HCT116 (cell line): ENCODE results near the gene GPR27. TPM values are rescaled to one million over a fixed set of nuclear protein-coding genes. Genes with fewer than 3 reads are reported as not detected.

Experiments used
- ATAC-seq: fragments of 200-7000 bp; cut with Tn5 transposase; 2 replicates; pipeline ENCODE4 v1.9.1; 2020; ENCODE audit warnings: mild to moderate bottlenecking, moderate library complexity
- BruUV-seq: library from RNA; stranded (reverse); fragments of 400-500 nt; replicated peaks from 2 replicates; lab custom pipeline; 2021; lab: Mats Ljungman, UMichigan
- CTCF ChIA-PET: fragments of 300-600 bp; sonication (Branson Sonifier 250); formaldehyde crosslinking; loops from one replicate; lab custom pipeline; 2021; ENCODE audit warnings: antibody characterized with exemption; lab: Charles Lee
- POLR2A ChIA-PET: fragments of 300-600, 350-600 bp; sonication (Branson Sonifier 250); formaldehyde crosslinking; loops from one replicate; lab custom pipeline; 2021; ENCODE audit warnings: antibody characterized with exemption; lab: Charles Lee
- RAD21 ChIA-PET, 2 experiments: fragments of 300-600 bp; sonication (Branson Sonifier 250); formaldehyde crosslinking; loops; one replicate each; lab custom pipeline; 2023; ENCODE audit warnings: low total read pairs in 2 of 2; ENCODE audit not compliant: uncharacterized antibody in 2 of 2, unreplicated experiment in 2 of 2, low non-redundant PET in 1 of 2; lab: Charles Lee
- DNase-seq: peaks from one replicate; pipeline ENCODE4 v3.0.0-alpha.2; 2010; ENCODE audit warnings: low read depth, low spot score
- H2AFZ ChIP-seq: fragments of 200-600 bp; shearing (Covaris generic), sonication (generic); 2 replicates; pipeline ENCODE4 v1.6.1; 2017; ENCODE audit warnings: low read depth, mixed run types, mixed read lengths, antibody characterized with exemption, low read length; ENCODE audit not compliant: poor library complexity, severe bottlenecking
- H3K27ac ChIP-seq: 2 replicates; pipeline ENCODE4 v1.5.1; 2012; ENCODE audit warnings: low read depth, low read length
- H3K27me3 ChIP-seq: fragments of 200-600 bp; sonication (generic); 2 replicates; pipeline ENCODE4 v1.6.1; 2016; ENCODE audit warnings: mixed run types, low read length, mixed read lengths; ENCODE audit not compliant: insufficient read depth
- H3K36me3 ChIP-seq, 2 experiments: fragments of 200-500 bp in 1 of 2; fragments of 200-600 bp in 1 of 2; sonication (Bioruptor generic) in 1 of 2; sonication (generic) in 1 of 2; 2 replicates each; pipeline versions ENCODE4 v1.5.1 to v1.6.1; 2014 to 2016; ENCODE audit warnings: low read length in 2 of 2, inconsistent platforms in 1 of 2, mixed read lengths in 1 of 2, mixed run types in 1 of 2; ENCODE audit not compliant: insufficient read depth in 2 of 2, control insufficient read depth in 1 of 2
- H3K4me1 ChIP-seq, 2 experiments: fragments of 200-600 bp in 1 of 2; sonication (generic) in 1 of 2; 2 replicates each; pipeline versions ENCODE4 v1.5.1 to v1.6.1; 2012 to 2017; ENCODE audit warnings: low read length in 2 of 2, inconsistent platforms in 1 of 2, mild to moderate bottlenecking in 1 of 2, mixed read lengths in 1 of 2, mixed run types in 1 of 2, moderate library complexity in 1 of 2; ENCODE audit not compliant: insufficient read depth in 2 of 2, control insufficient read depth in 1 of 2
- H3K4me2 ChIP-seq: fragments of 200-600 bp; sonication (generic); 2 replicates; pipeline ENCODE4 v1.6.1; 2017; ENCODE audit warnings: mixed run types, low read length, mixed read lengths
- H3K4me3 ChIP-seq, 2 experiments: fragments of 200-600 bp in 1 of 2; sonication (generic) in 1 of 2; replicated peaks in 1 of 2; 2 replicates each; pipeline ENCODE4 v1.5.1; 2011 to 2016; ENCODE audit warnings: low read length in 2 of 2, control low read depth in 1 of 2, low read depth in 1 of 2, mild to moderate bottlenecking in 1 of 2, mixed read lengths in 1 of 2, mixed run types in 1 of 2
- H3K79me2 ChIP-seq: fragments of 200-600 bp; sonication (generic); 2 replicates; pipeline ENCODE4 v1.6.1; 2017; ENCODE audit warnings: mild to moderate bottlenecking, mixed run types, low read length, moderate library complexity, mixed read lengths; ENCODE audit not compliant: insufficient read depth
- H3K9ac ChIP-seq: fragments of 200-600 bp; sonication (generic); 2 replicates; pipeline ENCODE4 v1.6.1; 2016; ENCODE audit warnings: low read length, mixed read lengths
- H3K9me2 ChIP-seq: fragments of 200-600 bp; sonication (generic), shearing (Covaris generic); 2 replicates; pipeline ENCODE4 v1.6.1; 2017; ENCODE audit warnings: mixed run types, mild to moderate bottlenecking, moderate library complexity; ENCODE audit not compliant: insufficient read depth
- H3K9me3 ChIP-seq, 2 experiments: fragments of 200-500 bp in 1 of 2; fragments of 200-600 bp in 1 of 2; sonication (Bioruptor generic) in 1 of 2; sonication (generic) in 1 of 2; 2 replicates each; pipeline ENCODE4 v1.6.1; 2014 to 2017; ENCODE audit warnings: low read length in 2 of 2, mixed read lengths in 2 of 2, inconsistent platforms in 1 of 2, low read depth in 1 of 2, mild to moderate bottlenecking in 1 of 2, mixed run types in 1 of 2, moderate library complexity in 1 of 2; ENCODE audit not compliant: control insufficient read depth in 1 of 2, insufficient read depth in 1 of 2
- H4K20me1 ChIP-seq: fragments of 200-600 bp; sonication (generic), shearing (Covaris generic); 2 replicates; pipeline ENCODE4 v1.6.1; 2017; ENCODE audit warnings: mixed run types, mild to moderate bottlenecking, moderate library complexity; ENCODE audit not compliant: insufficient read depth
- CBX3 ChIP-seq: IDR thresholded peaks from 2 replicates; pipeline ENCODE4 v1.6.1; 2012; ENCODE audit warnings: low read depth
- EZH2 ChIP-seq: fragments of 200-600 bp; sonication (generic); IDR thresholded peaks from 2 replicates; pipeline ENCODE4 v1.6.1; 2017; ENCODE audit warnings: antibody characterized with exemption, mixed run types
- SIN3A ChIP-seq: IDR thresholded peaks from 2 replicates; pipeline ENCODE4 v1.6.1; 2012; ENCODE audit warnings: low read depth
- ZNF274 ChIP-seq: fragments of 200-500 bp; sonication (Bioruptor generic); IDR thresholded peaks from 2 replicates; pipeline ENCODE4 v1.6.1; 2014; ENCODE audit warnings: mild to moderate bottlenecking, low read depth, low read length, inconsistent platforms
- intact Hi-C: fragments of 100-400 bp; cut with micrococcal nuclease; formaldehyde crosslinking; loops from 2 replicates; pipeline ENCODE4 v1.10.0; 2022
- total RNA-seq: library from RNA; stranded (reverse); gene quantifications from one replicate; pipeline ENCODE4 v1.2.1, GENCODE V29; 2021; ENCODE audit not compliant: unreplicated experiment

GPR27 gene
- total RNA-seq, 1 experiment from 2014 or later: not detected

GRCh38 chr3:71789922-71790321, 36.3 kb downstream of the GPR27 start:
- no peak overlapping the region for H3K9ac ChIP-seq
- no peak overlapping the region for H3K4me2 ChIP-seq
- no peaks in the 10 kb centered on the region for H3K9me2 ChIP-seq
- H4K20me1 ChIP-seq: no peaks in the 10 kb centered on the region
- no peaks in the 10 kb centered on the region for H3K9me3 ChIP-seq
- ChIA-PET RAD21 (no interaction called here), POLR2A (no interaction called here), CTCF (no interaction called here)
- no peaks in the 10 kb centered on the region for H3K36me3 ChIP-seq
- H3K27ac ChIP-seq: no peak overlapping the region
- H3K79me2 ChIP-seq: no peaks in the 10 kb centered on the region
- TF ChIP-seq ZNF274 (no peak), CBX3 (no peak), SIN3A (no peak), EZH2 (no peak)
- peaks cover 9% of the 10 kb centered on the region; the same call in 1 of the 2 replicates for H3K27me3 ChIP-seq
- BruUV-seq: no TSS peak
- DNase-seq (no peak), ATAC-seq (no peak)
- no peak overlapping the region for H2AFZ ChIP-seq
- H3K4me3 ChIP-seq: no peak overlapping the region
- intact Hi-C loops: no loop called here
- no peaks in the 10 kb centered on the region for H3K4me1 ChIP-seq

GRCh38 chr3:71791634-71792033, 38.0 kb downstream of the GPR27 start:
- Histone ChIP-seq H3K36me3 (no peaks in the 10 kb centered on the region), H3K9me3 (no peaks in the 10 kb centered on the region), H2AFZ (no peak overlapping the region), H3K4me2 (no peak overlapping the region), H3K9me2 (no peaks in the 10 kb centered on the region), H4K20me1 (no peaks in the 10 kb centered on the region), H3K4me3 (no peak overlapping the region), H3K27ac (no peak overlapping the region), H3K79me2 (no peaks in the 10 kb centered on the region), H3K4me1 (no peaks in the 10 kb centered on the region), H3K27me3 (peaks cover 9% of the 10 kb centered on the region; the same call in 1 of the 2 replicates), H3K9ac (no peak overlapping the region)
- intact Hi-C loops: no loop called here
- no TSS peak for BruUV-seq
- no peak for TF ChIP-seq SIN3A
- ChIA-PET RAD21 (no interaction called here), POLR2A (no interaction called here), CTCF (no interaction called here)
- DNase-seq (no peak), ATAC-seq (no peak)
